ENCODE results near the gene C4orf36. TPM values are rescaled to one million over a fixed set of nuclear protein-coding genes. Genes with fewer than 3 reads are reported as not detected.

C4orf36 gene
- total and polyA plus RNA-seq, 2 donors (not counting 3 experiments of a cell fraction or from before 2014, with no cell fraction given): 0.66 TPM; not detected in 1

- Histone ChIP-seq H2AFZ (ENCODE audit: low read depth, low read length) (peak within 1 kb of the TSS; percentile 46), H3K9ac (replicated peaks; ENCODE audit: extremely low read depth, insufficient read depth, low read length) (peak within 1 kb of the TSS; percentile 80), H3K4me1 (ENCODE audit: control insufficient read depth, extremely low read depth, insufficient read depth, low read length) (peaks cover 42% of the 10 kb centered on the region), H3K4me3 (replicated peaks in 1 of 3; ENCODE audit: insufficient read depth in 1 of 3, low read depth in 1 of 3, low read length in 3 of 3) (peak within 1 kb of the TSS; percentile 59 to 86 (median 84)), H3K79me2 (ENCODE audit: control insufficient read depth, insufficient read depth, low read length) (peaks cover 35% of the 10 kb centered on the region), H3K9me1 (replicated peaks; ENCODE audit: control insufficient read depth, extremely low read depth, insufficient read depth, low read length) (no peaks in the 10 kb centered on the region), H4K20me1 (replicated peaks; ENCODE audit: control insufficient read depth, extremely low read depth, insufficient read depth, low read length) (no peaks in the 10 kb centered on the region), H3K27ac (ENCODE audit: insufficient read depth, low read depth, low read length) (peak within 1 kb of the TSS; percentile 89), H3K4me2 (ENCODE audit: insufficient read depth, low read length) (peak within 1 kb of the TSS; percentile 94), H3K27me3 (ENCODE audit: control insufficient read depth in 2 of 2, insufficient read depth in 2 of 2, low read length in 2 of 2) (no peaks in the 10 kb centered on the region), H3K9me3 (replicated peaks; ENCODE audit: control insufficient read depth, insufficient read depth, low read length) (no peaks in the 10 kb centered on the region), H3K36me3 (ENCODE audit: control insufficient read depth in 2 of 2, extremely low read depth in 1 of 2, insufficient read depth in 2 of 2, low read length in 2 of 2) (no peaks in the 10 kb centered on the region)
- BruUV-seq (replicated peaks): no TSS peak
- POLR2A ChIA-PET: interaction anchor here (0.6 to 6.4 kb wide), 9 partner anchors 10 to 347 kb away, joined by 3 to 64 read pairs (median 3); no protein-coding TSS in a partner anchor
- intact Hi-C loops (cut with micrococcal nuclease): loop anchor here (1.0 to 2.0 kb wide), 2 partner anchors 10 to 40 kb away; no protein-coding TSS in a partner anchor
- peak; percentile 80 for FAIRE-seq
- dilution Hi-C loops (cut with MboI; ENCODE audit: extremely low pct_ligation_motif_present, low sequenced_read_pairs): no loop called here
- CTCF ChIA-PET: interaction anchor here (0.8 to 2.9 kb wide), 29 partner anchors 10 to 439 kb away, joined by 3 to 66 read pairs (median 4); no protein-coding TSS in a partner anchor
- TF ChIP-seq FOS (IDR thresholded peaks at IDR 0.05; ENCODE audit: borderline replicate concordance, insufficient read depth, low read length) (peak; percentile 13), CTCF (IDR thresholded peaks at IDR 0.05; ENCODE audit: extremely low read depth in 1 of 2, insufficient read depth in 1 of 2, low read depth in 1 of 2, low read length in 2 of 2) (peak; percentile 15 to 28), POLR2AphosphoS5 (IDR thresholded peaks at IDR 0.05; ENCODE audit: insufficient read depth, low read depth, low read length) (peak; percentile 96), EZH2 (IDR thresholded peaks at IDR 0.05; ENCODE audit: borderline replicate concordance, low read depth, low read length, severe bottlenecking) (no peak), POLR2A (IDR thresholded peaks at IDR 0.05; ENCODE audit: low read depth, low read length) (peak; percentile 91), JUN (IDR thresholded peaks at IDR 0.05; ENCODE audit: borderline replicate concordance, insufficient read depth, insufficient read length, low read depth) (no peak), MYC (IDR thresholded peaks at IDR 0.05; ENCODE audit: low read depth, low read length) (no peak)
- DNase-seq (ENCODE audit: low read depth, low spot score): peak; percentile 93
Measured at GRCh38 chr4:86934771-86935565, 42.7 kb upstream of the C4orf36 start, which contains the start of gene AFF1. Gene AFF1, plus strand, starts transcription at chr4:86935011. Its CDS starts 13,523 bp downstream, at chr4:86948534.
